ENCODE results near the gene TRMT2A.

TRMT2A gene

DNA sequence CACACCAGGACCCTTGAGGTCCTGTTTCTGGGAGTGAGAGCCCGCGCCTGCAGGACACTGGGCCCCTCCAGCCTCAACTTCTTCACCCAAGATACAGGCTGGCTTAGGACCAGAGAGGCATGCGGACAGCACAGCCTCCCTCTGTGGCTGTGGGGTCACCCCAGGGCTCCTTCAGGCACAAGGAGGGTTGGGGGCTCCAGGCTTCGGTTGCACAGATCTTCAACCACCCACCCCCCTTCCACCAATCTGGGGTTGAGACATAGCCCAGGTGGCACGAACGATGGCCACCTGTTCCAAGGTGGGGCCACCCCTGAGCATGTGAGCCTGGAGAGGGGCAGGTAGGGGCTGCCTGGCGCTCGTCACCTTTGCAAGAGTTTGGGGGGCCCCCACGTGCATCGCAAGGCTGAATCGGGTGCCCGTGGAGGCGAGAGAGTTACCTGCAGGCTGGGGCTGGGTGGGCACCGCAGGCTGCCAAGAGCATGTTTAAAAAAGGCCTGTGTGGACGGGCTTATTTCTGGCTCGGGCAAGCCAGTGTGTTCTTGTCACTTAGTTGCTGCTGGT lies 15.7 kb upstream of the TRMT2A start:
- no peak for DNase-seq (ENCODE audit: low spot score)

DNA sequence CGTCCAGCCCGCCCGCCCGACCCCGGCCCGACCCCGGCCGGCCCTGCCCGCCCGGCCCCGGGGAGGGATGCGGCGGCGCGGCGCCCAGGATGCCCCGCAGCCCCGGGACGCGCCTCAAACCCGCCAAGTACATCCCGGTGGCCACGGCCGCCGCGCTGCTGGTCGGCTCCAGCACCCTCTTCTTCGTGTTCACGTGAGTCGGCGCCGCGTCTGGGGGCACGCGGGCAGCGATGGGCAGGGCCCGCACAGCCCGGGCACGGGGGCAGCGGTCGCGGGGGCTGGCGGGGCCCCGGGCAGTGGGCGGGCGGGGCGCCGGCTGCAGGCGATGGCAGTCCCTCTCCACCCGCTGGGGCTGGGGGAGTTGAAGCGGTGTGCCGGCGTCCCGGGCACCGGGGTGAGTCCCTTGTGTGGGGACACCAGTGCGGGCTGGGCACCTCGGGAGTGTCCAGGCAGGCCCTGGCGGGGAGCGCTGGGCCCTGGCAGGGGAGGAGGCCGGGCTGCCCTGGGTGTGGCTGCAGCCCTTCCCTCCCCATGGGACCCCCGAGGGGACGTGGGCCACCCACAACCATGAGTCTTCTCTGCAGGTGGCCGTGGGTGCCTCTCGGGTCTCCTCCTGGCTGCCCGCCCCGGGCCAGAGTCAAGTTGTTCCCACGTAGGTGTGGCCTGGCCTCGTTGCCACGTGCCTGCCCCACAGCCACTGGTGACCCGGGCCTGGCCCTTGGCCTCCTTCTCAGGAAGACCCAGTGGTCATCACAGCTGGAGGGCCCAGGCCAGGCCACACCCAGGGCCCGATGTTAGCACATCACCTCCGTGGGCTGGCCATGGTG lies 15.0 kb upstream of the TRMT2A start:
- no peak for DNase-seq (ENCODE audit: low spot score)

DNA sequence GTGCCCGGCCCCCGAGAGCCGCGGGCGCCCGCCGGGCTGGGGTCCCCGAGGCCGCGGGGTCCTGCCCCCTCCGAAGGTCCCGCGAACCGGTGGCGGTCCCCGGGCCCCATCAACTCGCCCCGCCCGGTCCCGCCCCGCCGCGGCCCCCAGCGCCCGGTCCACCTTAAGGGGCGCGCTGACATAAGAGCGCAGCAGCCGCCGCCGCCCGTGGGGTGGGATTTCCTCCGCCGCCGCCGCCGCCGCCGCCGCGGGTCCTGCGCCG lies 14.5 kb upstream of the TRMT2A start, which contains the start of gene ZDHHC8:
ZDHHC8 (plus strand) TSS at position 208 of the 262 bp plus-strand sequence. CDS start 144 bp downstream, outside the sequence.
- peak; percentile 27 for DNase-seq (ENCODE audit: low spot score)

DNA sequence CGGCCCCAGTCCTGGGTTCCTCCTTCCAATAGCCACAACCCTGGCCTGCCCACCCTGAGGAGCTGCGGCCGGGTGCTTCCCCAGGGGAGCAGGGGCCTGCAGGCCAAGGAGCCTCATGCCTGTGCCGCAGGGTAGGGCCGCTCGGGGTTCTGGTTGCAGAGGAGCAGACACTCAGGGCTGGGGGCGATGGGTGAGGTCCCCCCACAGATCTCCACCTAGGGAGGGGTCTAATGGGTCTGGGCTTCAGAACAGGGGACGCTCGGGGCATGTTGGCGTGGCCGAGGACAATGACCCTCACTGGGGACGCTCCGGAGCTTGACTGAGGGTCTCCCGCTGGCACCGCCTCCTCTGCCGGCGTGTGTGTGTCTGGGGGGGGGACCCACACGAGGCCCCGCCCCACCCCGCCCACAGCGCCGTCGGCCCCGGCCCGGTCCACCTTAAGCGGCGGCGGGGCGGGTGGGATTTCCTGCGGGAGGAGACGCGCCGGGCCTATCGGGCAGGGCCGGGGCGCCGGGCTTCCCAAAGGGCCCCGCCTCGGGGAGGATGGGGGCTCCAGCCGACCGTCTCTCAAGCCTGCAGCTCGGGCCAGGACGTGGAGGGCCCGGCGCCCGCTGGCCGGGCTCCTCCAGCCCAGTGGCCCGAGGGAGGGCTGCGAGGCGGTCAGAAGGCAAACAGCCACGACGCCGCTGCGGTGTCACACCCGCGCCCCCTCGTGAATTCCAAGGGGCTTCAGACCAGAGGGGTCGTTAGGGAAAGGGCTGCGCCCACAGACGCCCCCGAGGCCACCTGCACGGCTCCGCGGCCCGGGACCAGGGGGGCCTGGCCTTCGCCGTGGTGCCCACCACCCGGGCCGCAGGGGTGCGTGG lies 13.9 kb upstream of the TRMT2A start:
- peak; percentile 76 for DNase-seq (ENCODE audit: low spot score)

DNA sequence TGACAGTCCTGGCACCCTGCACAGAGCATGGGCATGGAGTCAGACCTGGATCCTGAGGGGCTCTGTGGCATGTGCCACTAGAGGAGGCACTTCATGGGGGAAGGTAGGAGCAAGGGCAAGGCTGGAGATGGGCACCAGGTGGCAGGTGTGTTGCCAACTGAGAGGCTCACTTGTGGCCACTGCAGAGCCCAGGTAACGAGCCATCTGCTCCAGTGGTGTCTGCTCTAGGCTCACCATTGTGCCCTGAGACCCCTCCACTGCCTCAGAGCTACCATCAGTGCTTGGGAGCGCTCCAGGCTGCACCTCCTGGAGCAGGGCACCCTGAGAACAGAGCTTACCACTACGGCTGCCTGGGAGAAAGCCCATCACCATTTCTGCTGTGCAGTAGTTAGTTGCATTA lies 13.3 kb upstream of the TRMT2A start:
- no peak for DNase-seq (ENCODE audit: low spot score)

DNA sequence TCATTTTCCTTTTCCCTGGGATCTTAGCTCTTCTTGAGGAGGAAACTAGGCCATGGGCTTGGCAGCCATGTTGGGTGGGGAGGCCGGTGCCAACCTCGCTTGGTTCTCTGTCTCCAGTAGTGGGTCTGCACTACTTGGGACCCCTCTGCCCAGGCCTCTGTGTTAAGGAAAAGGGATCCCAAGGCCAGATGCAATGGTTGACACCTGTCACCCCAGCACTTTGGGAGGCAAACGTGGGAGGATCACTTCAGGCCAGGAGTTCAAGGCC lies 12.7 kb upstream of the TRMT2A start:
- no peak for DNase-seq (ENCODE audit: low spot score)

DNA sequence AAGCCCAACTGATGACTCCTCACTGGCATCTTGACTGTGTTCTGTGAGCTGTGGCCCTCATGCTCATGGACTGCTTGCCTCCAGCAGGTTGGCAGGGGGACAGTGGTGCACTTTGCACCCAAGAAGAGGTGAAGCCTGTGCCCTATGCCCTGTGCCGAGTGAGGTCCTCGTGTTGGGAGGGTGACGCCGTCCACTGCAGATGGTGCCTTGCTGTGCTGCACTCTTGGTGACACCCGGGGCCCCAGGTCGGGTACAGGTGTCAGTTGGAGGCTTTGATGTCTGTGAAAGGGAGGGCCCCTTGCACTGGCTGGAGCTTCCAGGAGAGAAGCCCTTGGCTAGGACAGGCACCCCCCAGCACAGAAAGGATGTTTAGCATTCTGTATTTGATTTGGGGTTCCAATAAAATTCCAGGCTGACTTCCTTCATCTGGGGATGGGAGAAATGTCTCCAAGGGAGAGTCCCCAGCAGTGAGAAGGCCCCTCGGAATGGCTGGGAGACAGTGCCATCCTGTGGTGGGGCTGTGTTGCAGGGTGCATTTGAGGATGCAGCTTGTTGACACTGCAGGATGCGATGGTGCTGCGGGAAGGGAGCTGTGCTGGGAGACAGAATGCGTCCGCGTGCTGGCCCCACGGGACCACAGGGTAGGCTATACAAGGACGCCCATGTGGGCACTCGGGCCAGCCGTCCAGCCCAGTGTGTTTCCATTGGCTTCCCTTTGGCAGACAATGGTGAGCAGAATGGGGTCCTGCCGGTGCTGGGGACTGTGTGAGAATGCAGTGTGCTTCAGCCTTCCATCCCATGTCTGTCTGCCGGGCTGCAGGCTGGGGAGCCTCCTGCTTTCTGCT lies 12.1 kb upstream of the TRMT2A start:
- peak; percentile 58 for DNase-seq (ENCODE audit: low spot score)

DNA sequence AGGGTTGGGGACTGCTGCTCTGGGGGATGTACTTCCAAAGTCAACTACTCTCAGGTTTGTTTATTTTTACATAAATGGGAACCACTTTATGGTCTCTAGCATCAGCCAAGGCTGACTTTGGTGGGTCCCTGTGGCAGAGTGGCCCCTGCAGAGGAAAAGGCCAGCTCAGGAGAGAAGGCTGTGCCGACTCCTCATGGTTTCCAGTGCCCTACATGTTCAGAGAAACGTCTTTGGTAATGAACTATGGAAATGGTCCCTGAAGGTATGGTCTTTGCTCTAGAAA lies 11.5 kb upstream of the TRMT2A start:
- DNase-seq (ENCODE audit: low spot score), result no peak

DNA sequence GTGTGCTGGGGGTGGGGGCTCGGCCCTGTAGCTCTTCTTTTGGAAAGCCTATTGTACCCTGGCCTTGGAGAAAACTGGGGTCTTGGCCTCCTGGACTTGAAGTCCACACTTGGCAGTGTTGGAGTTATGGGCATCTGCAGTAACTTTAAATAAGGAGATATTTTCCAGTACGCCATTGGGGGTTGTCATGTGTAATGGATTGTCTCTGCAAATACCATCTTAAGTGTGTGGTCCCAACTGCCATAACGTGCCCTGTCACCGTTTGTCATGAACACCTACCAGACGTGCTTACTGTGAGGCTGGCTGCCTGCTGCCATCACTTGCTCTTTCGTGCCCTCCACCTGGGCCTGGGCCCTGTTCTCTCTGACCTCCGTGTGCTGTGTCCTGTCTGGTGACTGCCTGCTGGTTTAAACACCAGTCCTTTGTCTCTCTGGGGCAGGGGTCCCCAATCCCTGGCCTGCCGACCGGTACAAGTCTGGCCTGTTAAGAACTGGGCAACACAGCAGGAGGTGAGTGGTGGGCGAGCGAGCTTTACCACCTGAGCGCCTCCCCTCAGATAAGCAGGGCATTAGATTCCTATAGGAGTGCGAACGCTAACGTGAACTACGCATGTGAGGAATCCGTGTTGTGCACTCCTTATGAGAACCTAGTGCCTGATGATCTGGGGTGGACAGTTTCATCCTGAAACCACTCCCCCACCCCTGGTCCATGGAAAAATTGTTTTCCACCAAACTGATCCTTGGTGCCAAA lies 11.0 kb upstream of the TRMT2A start:
- DNase-seq (ENCODE audit: low spot score), result no peak

DNA sequence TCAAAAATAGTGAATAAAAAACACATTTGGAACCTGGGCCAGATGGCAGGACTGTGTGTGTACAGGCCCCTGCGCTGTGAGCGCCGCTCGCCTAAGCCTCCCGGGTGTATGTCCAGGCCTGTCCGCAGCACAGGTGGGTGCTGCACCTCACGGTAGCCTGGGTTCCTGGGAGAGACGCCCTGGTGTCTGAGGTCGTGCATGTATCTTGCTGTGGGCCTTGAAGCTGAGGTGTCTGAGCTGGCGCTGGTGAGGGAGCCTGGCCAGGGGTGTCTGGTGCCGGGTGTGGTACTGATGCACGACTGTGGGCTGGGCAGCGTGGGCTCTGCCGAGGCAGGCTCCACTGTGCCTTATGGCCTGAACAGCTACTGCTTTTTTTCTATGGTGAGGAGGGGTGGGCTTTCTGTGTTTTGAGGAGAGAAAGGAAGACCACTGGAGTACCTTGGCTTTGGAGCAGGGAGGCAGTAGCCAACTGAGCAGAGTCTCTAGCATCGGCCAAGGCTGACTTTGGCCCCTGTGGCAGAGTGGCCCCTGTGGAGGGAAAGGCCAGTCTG lies 10.4 kb upstream of the TRMT2A start:
- DNase-seq (ENCODE audit: low spot score), result no peak

DNA sequence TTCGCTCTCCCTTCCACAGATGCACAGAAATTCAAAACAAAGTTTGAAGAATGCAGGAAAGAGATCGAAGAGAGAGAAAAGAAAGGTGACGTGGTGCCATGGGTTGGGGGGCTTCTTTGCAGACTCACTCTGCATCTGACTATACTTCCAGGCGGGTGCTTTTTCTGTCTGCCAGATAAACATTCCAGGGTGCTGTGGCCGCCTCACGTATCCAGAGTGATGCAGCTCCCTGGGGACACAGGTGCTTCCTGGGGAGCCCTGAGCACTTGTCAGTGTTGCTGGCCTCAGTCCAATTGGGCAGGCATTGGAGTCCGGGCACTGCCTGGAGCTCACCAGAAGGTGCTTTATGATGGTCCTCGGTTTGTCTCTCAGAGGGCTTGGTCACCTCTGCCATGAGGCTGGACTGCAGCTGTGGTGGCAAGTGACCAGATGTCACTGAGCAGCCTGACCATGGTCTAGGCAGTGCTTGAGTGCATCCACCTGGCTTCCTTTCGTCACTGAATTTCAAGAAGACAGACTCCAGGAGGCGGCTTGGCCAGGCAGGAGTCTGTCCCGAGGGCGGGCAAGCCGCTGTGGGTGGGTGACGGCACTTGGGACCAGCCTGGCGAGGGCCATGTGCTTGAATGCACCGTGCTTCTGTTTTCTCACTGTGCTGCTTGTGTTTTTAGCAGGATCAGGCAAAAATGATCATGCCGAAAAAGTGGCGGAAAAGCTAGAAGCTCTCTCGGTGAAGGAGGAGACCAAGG lies 9.4 kb upstream of the TRMT2A start:
- no peak for DNase-seq (ENCODE audit: low spot score)

DNA sequence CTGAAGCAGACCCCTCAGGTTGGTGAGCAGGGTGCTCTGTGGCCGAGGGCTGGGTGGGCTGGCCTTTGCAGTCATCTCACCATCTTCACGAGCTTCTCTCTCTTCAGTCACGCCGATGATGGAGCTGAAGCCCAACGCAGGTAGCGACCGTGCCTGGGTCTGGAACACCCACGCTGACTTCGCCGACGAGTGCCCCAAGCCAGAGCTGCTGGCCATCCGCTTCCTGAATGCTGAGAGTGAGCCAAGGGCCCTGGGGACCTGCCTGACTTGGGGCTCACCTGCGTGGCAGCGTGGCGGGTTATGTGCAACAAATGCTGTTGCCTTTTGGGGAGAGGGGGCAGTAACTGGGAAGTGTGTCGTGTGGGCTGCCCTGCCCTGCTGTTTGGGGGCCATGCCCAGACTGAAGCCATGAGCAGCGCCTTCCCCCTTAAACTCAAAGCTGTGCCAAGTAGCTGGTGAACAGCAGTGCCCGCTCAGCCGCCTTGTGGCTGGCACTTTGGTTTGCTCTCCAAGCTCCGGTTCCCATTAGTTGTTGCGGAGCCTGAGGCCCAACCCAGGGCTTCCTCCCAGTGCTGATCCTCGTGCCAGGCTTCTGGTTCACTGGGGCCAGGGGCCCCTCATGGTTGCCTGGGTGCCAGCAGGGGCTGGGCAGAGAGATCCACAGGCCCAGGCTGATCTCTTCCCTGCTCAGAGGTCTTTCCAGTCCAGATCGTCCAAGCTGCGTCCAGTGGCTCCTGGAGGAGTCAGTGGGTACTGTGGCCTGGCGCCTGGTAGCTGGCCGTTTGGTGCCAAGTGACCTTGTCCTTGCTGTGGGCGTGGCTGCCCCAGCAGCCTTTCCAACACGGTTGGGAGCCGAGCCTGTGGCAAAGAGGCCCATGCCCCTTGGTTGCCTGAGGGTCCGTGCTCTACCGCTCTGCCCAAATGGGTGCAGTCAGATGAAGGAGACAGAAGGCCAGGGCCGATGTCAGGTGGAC lies 8.5 kb upstream of the TRMT2A start:
- no peak for DNase-seq (ENCODE audit: low spot score)

DNA sequence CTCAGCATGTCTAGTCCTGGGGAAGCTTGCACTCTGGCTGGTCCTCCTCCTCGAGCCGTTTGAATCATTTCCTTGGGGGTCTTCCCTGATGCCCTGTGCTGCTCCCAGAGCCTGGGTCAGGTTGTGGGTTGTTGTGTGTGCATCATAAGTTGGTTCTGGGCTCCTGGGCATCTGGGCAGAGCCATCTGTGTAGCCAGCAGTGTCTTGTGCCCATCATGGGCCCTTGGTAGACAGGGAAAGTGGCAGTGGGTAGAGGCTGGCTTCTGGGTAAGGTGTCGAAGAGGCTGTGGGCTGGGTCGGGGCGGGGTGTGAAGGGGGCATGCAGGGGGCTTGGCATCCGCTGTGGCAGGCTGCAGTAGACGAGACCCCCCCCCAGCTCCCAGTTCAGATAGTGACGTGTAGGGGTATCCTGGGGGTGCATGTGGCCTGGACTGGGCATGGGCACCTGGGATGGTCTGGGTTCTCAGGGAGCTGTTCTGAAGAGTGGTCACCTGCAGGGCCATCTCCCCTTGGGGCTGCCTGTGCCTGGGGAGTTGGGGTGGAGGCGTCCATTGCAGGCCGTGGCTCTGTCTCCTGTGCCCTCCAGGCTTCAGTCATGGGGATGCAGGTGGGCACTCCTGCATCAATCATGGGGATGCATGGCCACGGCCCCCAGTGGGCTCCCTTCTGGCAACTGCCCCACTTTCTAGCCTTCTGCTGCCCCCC lies 7.2 kb upstream of the TRMT2A start:
- no peak for DNase-seq (ENCODE audit: low spot score)

DNA sequence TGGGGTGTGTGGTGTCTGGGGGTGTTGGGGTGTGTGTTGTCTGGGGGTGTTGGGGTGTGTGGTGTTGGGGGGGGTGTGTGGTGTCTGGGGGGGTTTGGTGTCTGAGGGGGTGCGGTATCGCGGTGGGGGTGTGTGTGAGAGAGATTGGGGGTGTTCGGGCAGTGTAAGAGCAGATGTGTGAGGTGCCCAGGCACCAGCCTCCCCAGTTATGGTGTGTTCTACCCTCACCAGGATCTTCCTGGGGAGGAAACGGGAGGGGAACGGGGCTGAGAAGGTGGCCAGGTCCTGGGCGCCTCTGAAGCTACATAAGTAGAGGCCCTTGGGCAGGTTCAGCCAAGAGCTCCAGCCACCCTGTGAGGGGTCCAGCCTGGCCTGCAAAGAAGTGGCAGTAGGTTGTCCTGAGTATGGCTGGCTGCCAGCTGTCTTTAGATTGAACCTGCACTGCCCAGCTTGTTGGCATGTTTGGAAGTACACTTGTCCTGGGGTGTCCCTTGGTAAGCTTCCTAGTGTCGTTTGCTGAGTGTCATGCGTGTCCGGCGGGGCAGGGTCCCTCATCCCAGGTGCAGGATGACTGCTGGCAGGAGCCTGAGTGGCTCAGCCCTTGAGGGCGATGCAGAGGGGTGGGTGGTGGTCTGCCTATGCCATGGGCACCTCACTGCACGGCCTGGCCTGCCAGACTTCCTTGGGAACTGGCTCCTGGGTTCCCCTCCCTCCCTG lies 6.5 kb upstream of the TRMT2A start:
- no peak for DNase-seq (ENCODE audit: low spot score)

DNA sequence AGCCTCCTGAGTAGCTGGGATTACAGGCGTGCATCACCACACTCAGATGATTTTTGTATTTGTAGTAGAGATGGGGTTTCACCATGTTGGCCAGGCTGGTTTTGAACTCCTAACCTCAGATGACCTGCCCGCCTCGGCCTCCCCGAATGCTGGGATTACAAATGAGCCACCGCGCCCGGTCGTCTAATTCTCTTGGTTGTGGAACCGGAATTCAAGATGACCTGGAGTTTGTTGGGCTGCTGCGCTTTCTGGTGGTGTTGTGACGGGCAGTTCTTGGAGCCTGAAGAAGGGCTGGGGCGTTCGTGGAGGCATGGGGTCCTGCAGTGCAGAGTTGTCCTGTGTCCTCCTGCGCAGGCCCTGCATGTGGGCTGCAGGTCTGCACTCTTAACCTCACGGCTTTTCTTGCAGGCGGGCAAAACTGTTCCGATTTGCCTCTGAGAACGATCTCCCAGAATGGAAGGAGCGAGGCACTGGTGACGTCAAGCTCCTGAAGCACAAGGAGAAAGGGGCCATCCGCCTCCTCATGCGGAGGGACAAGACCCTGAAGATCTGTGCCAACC lies 4.9 kb upstream of the TRMT2A start:
- DNase-seq (ENCODE audit: low spot score), result no peak

DNA sequence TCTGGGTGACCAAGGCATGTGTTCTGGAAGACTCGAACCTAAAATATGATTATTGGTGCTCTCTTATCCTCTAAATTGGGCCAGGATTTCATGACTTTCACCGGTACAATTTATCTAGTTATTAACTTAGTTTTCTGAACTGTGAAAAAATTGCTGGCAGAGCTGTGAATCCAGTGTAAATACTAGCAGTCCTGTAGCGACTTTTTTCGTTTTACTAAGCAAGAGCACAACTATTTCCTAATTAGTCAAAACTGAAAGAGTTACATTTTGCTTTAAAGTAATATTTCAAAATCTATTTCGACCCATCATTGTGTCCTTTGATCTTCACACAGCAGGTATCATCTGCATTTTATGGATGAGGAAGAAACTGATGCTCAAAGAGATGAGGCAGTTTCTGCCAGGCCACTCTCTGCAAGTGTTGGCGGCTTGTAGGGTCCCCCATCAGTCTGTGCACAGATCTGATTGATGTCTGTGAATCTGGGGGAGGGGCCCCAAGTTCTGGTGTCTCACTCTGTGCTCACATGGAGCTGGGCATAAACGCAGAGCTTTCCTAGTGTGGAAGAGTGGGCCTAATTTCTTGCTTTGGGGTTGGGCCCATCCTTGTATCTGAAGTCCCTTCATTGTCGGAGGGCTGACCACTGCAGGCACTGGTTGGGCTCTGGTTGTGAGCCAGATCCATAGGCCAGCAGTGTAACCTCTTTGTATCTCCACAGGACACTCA lies 1.4 kb upstream of the TRMT2A start:
- DNase-seq (ENCODE audit: low spot score), result no peak

DNA sequence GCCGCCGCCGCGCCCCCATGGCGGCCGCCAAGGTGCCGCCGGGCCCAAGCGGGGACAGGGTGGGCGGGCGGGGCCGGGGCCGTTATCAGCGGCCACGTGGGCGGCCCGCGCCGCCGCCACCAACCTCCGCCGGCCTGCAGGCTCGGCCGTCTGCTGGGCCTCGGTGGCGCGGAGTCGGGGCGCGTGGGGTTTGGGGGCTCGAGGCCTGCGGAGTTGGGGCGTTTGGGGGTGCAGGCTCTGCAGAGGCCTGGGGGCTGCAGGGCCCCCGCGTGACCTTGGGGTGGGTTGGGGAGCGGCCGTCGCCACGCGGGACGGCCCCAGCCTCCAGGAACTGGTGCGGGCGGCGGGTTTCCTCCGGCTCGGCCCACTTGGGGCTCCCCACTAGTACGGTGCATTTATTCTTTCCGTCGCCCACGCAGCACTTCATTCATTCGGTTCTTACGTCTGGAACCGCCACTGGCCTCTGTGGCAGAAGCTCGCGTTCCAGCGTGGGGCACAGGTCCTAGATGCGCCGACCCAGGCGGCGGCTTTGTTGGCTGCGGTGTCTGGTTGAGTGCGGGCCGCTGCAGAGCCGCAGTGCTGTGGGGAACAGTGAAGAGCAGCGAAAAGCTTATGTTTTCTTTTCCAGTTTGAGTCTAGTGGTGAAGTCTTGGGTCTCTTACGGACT lies 740 bp upstream of the TRMT2A start:
- DNase-seq (ENCODE audit: low spot score), result peak; percentile 33

All from CD4-positive, alpha-beta T cell treated with Interleukin-2 at 100 ng/mL for 4 hours (primary cell).